GM20000 (cell line): ENCODE measurements around the gene TMEM184C.

ENCODE experiments used
- DNase-seq: peaks from one replicate; pipeline ENCODE4 v3.0.0; 2012; ENCODE audit warnings: low spot score
- CTCF ChIP-seq: IDR thresholded peaks from 2 replicates; pipeline ENCODE4 v1.5.1; 2012; ENCODE audit warnings: mild to moderate bottlenecking, control low read depth; ENCODE audit errors: extremely low read depth, missing control alignments

Gene TMEM184C

DNA sequence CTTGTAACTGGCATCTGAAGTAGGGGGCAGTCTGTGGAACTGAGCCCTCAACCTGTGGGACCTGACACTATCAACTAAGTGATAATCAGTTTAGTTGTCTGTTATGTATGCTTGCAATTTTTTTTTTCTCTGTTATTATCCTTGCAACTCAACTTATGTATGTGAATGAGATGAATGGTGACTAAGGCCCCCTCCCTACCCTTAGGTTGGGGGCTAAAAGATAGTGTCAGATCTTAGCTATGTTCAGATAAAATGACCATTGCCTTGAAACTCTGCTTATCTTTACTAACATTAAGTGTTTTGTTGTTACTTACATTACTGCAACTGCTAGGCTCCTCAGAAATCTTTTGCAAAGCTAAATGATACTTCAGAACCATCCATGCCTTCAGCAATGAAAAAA, 31.5 kb downstream of the TMEM184C start:
- no peak for DNase-seq
- no peak for TF ChIP-seq CTCF

DNA sequence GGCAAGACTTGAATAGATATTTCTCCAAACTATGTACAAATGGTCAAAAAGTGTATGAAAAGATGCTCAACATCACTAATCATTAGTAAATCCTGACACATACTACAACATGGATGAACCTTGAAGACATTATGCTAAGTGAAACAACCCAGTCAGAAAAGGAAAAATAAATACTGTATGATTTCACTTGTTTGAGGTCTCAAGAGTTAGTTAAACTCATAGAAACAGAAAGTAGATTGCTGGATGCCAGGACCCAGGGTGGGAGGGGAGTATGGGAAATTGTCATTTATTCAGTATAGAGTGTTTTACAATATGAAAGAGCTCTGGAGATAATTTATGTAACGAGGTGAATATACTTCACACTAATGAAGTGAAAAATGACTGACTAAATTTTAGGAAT, 34.4 kb downstream of the TMEM184C start:
- DNase-seq = no peak
- TF ChIP-seq CTCF = no peak

DNA sequence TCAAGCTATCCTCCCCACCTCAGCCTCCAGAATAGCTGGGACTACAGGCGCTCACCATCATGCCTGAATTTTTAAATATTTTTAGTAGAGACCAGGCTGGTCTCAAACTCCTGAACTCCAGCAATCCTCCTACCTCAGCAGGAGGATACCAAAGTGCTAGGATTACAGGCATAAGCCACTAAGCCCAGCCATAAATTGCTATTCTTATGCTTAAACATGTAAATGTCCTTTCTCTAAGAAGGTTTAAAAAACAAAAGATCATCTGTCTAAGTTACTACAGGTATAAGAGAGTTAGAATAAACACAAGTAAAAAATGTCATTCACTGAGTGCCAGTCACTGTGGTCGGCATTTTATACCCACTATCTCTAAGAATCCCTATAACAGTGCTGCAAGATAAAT, 38.4 kb downstream of the TMEM184C start:
- no peak for TF ChIP-seq CTCF
- no peak for DNase-seq

DNA sequence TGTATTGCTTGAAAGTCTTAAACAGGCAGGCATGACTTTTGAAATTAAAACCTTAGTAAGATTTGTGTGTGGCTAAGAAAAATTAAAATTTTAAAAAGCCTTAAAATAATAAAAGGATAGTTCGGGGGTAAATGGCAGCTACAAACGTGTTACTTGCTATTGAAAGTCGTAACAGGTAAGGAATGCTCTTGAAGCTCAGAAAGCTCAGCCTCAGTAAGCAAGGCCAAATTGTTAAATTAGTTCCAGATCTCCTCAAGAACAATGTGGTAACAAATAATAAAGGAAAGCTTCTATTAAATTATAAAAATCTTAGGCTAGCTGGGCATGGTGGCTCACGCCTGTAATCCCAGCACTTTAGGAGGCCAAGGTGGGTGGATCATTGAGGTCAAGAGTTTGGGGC, 41.3 kb downstream of the TMEM184C start:
- no peak for TF ChIP-seq CTCF
- no peak for DNase-seq

DNA sequence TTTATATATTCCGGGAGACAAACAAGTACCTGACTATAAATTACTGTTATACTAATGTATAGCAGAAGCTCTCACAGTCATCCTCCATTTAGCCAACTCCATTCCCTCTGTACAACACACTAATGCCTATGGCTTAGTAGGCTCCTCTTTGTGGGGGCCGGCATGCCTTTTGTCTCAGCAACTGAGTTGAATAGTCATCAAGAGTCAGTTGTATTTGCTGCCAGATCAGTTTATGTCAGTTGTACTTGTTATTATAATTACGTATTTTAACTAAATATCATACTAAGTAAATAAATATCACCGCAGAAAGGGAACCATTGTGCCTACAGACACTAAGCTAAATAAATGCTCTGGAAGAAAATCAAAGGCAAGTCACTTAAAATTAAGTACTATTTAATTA, 56.9 kb downstream of the TMEM184C start:
- DNase-seq = no peak
- no peak for TF ChIP-seq CTCF

GRCh38 chr4:147674496-147674895, 57.3 kb downstream of the TMEM184C start:
- no peak for DNase-seq
- TF ChIP-seq CTCF = no peak

- TF ChIP-seq CTCF = no peak
- DNase-seq = no peak
Measured at GRCh38 chr4:147678106-147678505, 60.9 kb downstream of the TMEM184C start.
